ENCODE data around the gene LRFN2. TPM values are rescaled to one million over a fixed set of nuclear protein-coding genes. Genes with fewer than 3 reads are reported as not detected.

LRFN2 gene
- total RNA-seq, 1 donor, result not detected

DNA sequence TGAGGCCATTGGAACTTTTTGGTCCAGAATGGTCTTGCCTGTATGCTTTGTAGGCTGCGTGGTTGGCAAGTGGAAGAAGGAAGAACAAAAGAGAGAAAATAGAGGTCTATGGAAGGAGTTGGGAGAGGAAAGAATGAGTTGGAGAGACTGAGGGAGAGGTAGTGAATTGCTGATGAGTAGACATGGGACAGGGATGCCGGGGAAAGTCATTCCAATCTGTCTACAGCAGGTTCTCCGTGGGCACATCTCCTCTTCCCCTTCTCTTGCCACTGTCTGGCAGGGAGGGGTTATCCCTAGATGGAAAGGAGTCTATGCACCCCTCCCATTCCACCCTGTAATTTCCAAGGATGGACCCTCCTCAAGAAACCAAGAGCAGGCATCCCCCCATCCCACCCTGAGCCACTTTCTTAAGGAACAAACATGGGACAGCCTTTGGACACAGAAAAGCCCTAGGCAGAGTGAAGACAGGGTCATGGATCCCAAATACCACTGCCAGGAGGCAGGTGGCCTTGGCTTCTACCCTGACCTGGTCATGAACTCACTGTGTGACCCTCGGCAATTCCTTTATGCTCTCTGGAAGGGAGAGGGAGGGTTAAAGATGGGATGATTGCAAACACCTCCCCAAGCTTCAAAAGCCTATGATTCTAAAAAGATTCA is 196.9 kb downstream of the LRFN2 start:
- Histone ChIP-seq H3K9me3 (ENCODE audit: low read depth, low read length) (no peaks in the 10 kb centered on the region), H3K27me3 (ENCODE audit: insufficient read depth, low read length) (no peaks in the 10 kb centered on the region), H3K4me2 (ENCODE audit: insufficient read depth, low read length) (no peak overlapping the region), H3K36me3 (ENCODE audit: insufficient read depth, low read length) (no peaks in the 10 kb centered on the region), H2AFZ (ENCODE audit: low read length) (no peak overlapping the region), H4K20me1 (ENCODE audit: insufficient read depth, low read length) (no peaks in the 10 kb centered on the region), H3K4me1 (ENCODE audit: insufficient read depth, low read length) (no peaks in the 10 kb centered on the region), H3K27ac (ENCODE audit: low read depth, low read length) (no peak overlapping the region), H3K79me2 (ENCODE audit: insufficient read depth, low read length) (no peaks in the 10 kb centered on the region), H3K4me3 (ENCODE audit: insufficient read depth, low read length) (no peak overlapping the region)
- no peak for DNase-seq (ENCODE audit: insufficient read length, low spot score, missing footprints)
- TF ChIP-seq, protein P1, sequence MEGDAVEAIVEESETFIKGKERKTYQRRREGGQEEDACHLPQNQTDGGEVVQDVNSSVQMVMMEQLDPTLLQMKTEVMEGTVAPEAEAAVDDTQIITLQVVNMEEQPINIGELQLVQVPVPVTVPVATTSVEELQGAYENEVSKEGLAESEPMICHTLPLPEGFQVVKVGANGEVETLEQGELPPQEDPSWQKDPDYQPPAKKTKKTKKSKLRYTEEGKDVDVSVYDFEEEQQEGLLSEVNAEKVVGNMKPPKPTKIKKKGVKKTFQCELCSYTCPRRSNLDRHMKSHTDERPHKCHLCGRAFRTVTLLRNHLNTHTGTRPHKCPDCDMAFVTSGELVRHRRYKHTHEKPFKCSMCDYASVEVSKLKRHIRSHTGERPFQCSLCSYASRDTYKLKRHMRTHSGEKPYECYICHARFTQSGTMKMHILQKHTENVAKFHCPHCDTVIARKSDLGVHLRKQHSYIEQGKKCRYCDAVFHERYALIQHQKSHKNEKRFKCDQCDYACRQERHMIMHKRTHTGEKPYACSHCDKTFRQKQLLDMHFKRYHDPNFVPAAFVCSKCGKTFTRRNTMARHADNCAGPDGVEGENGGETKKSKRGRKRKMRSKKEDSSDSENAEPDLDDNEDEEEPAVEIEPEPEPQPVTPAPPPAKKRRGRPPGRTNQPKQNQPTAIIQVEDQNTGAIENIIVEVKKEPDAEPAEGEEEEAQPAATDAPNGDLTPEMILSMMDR (IDR thresholded peaks at IDR 0.05; ENCODE audit: extremely low read depth, low read depth, low read length), result no peak

DNA sequence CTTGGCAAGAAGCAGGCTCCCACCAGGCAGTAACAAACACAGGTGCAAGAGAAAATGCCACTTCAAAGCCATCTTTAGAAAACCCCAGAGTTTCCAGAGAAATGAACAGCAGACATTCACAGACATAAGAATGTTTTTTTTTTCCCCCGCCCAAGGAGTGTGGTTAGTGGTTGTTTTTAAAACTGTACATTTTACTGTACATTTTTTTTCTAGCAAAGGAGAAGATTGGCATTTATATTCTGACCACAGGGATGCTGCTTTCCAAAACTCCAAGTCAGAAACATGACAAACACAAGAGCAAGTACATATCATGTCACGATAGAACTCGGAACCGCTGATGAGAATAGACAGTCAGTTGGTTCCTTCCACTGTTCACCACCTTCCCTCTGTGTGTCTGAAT is 197.9 kb downstream of the LRFN2 start:
- TF ChIP-seq, protein P1 (IDR thresholded peaks at IDR 0.05; ENCODE audit: extremely low read depth, low read depth, low read length), result no peak
- DNase-seq (ENCODE audit: insufficient read length, low spot score, missing footprints), result no peak
- H3K9me3 ChIP-seq (ENCODE audit: low read depth, low read length), result no peaks in the 10 kb centered on the region
- H3K36me3 ChIP-seq (ENCODE audit: insufficient read depth, low read length), result no peaks in the 10 kb centered on the region
- no peak overlapping the region for H3K27ac ChIP-seq (ENCODE audit: low read depth, low read length)
- H2AFZ ChIP-seq (ENCODE audit: low read length), result no peak overlapping the region
- H3K4me2 ChIP-seq (ENCODE audit: insufficient read depth, low read length), result no peak overlapping the region
- no peaks in the 10 kb centered on the region for H3K27me3 ChIP-seq (ENCODE audit: insufficient read depth, low read length)
- H3K79me2 ChIP-seq (ENCODE audit: insufficient read depth, low read length), result no peaks in the 10 kb centered on the region
- no peaks in the 10 kb centered on the region for H4K20me1 ChIP-seq (ENCODE audit: insufficient read depth, low read length)
- H3K4me3 ChIP-seq (ENCODE audit: insufficient read depth, low read length), result no peak overlapping the region
- H3K4me1 ChIP-seq (ENCODE audit: insufficient read depth, low read length), result no peaks in the 10 kb centered on the region

DNA sequence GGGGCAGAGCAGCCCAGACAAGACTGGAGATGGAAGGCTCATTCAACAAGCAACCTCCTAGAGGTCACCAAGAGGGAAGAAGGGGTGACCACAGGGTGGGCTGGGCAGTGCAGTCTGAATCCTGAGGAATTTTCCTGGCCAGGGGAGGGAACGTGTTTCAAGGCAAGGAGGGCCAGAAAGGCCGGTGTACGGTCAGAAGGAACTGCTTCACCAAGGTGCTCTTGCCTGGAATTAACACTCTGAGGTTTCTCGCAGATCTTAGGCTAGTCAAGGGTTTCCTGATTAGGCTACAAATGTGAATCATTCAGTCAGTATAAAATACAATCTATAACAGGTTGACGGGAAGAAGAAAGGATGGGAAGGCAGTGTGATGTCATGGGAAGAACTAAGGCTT is 199.3 kb downstream of the LRFN2 start:
- TF ChIP-seq, protein P1 (IDR thresholded peaks at IDR 0.05; ENCODE audit: extremely low read depth, low read depth, low read length), result no peak
- H2AFZ ChIP-seq (ENCODE audit: low read length), result no peak overlapping the region
- H3K36me3 ChIP-seq (ENCODE audit: insufficient read depth, low read length), result no peaks in the 10 kb centered on the region
- H3K4me2 ChIP-seq (ENCODE audit: insufficient read depth, low read length), result no peak overlapping the region
- H3K79me2 ChIP-seq (ENCODE audit: insufficient read depth, low read length), result no peaks in the 10 kb centered on the region
- no peaks in the 10 kb centered on the region for H3K27me3 ChIP-seq (ENCODE audit: insufficient read depth, low read length)
- H4K20me1 ChIP-seq (ENCODE audit: insufficient read depth, low read length), result no peaks in the 10 kb centered on the region
- no peaks in the 10 kb centered on the region for H3K4me1 ChIP-seq (ENCODE audit: insufficient read depth, low read length)
- H3K9me3 ChIP-seq (ENCODE audit: low read depth, low read length), result no peaks in the 10 kb centered on the region
- H3K27ac ChIP-seq (ENCODE audit: low read depth, low read length), result no peak overlapping the region
- DNase-seq (ENCODE audit: insufficient read length, low spot score, missing footprints), result no peak
- no peak overlapping the region for H3K4me3 ChIP-seq (ENCODE audit: insufficient read depth, low read length)

DNA sequence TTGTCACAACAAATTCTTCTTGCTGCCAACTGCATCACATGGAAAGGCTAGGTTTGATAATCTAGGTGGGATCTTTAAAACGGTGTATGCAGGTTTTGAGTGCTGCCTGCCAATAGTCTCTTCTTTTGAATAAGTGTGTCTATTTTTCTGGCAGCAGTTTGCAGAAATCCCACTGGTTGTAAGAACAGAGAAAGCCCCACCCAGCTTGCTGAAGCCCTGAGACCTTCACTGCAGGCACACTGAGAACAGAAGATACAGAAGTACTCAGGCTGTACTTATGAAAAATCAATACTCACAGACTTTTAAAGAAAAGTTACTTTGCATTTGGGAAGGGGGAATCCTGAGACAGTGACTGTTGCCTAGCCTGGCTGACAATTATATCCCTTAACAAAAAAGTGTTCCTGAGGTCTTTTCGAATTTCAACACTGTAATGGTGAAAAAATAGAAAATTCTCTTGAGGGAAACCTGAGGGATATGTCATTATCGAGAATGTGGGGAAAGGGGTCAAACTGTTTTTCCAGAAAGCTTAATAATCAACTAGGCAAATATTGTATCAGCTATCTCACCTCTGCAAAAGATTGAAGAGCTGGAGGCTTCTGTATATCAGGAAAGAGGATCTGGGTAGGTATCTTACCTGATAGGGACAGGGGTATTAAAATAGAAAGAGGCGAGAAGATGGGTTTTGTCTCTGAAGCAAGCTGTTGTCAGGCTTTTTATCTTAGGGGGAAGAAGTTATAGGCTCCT is 199.9 kb downstream of the LRFN2 start:
- H3K4me2 ChIP-seq (ENCODE audit: insufficient read depth, low read length), result no peak overlapping the region
- no peak overlapping the region for H3K27ac ChIP-seq (ENCODE audit: low read depth, low read length)
- TF ChIP-seq, protein P1 (IDR thresholded peaks at IDR 0.05; ENCODE audit: extremely low read depth, low read depth, low read length), result no peak
- H3K36me3 ChIP-seq (ENCODE audit: insufficient read depth, low read length), result no peaks in the 10 kb centered on the region
- DNase-seq (ENCODE audit: insufficient read length, low spot score, missing footprints), result no peak
- no peaks in the 10 kb centered on the region for H4K20me1 ChIP-seq (ENCODE audit: insufficient read depth, low read length)
- H3K4me3 ChIP-seq (ENCODE audit: insufficient read depth, low read length), result no peak overlapping the region
- H3K79me2 ChIP-seq (ENCODE audit: insufficient read depth, low read length), result no peaks in the 10 kb centered on the region
- no peaks in the 10 kb centered on the region for H3K9me3 ChIP-seq (ENCODE audit: low read depth, low read length)
- H3K4me1 ChIP-seq (ENCODE audit: insufficient read depth, low read length), result no peaks in the 10 kb centered on the region
- H3K27me3 ChIP-seq (ENCODE audit: insufficient read depth, low read length), result no peaks in the 10 kb centered on the region
- no peak overlapping the region for H2AFZ ChIP-seq (ENCODE audit: low read length)

Data from osteoblast (primary cell).